Testis (tissue), 2 donors: Measurements from ENCODE around the gene STK32A.

Experiments used
- CTCF ChIP-seq, 3 experiments: fragments of 450-650 bp in 2 of 3; fragments of 200-600 bp in 1 of 3; sonication (generic) in 1 of 3; IDR thresholded peaks; one replicate each; pipeline ENCODE4 v1.5.1; 2016 to 2019; ENCODE audit warnings: antibody characterized with exemption in 3 of 3, mild to moderate bottlenecking in 2 of 3, moderate library complexity in 1 of 3
- POLR2A ChIP-seq: fragments of 450-650 bp; IDR thresholded peaks from one replicate; pipeline ENCODE4 v1.6.1; 2017; ENCODE audit warnings: antibody characterized with exemption, mild to moderate bottlenecking, moderate library complexity

DNA sequence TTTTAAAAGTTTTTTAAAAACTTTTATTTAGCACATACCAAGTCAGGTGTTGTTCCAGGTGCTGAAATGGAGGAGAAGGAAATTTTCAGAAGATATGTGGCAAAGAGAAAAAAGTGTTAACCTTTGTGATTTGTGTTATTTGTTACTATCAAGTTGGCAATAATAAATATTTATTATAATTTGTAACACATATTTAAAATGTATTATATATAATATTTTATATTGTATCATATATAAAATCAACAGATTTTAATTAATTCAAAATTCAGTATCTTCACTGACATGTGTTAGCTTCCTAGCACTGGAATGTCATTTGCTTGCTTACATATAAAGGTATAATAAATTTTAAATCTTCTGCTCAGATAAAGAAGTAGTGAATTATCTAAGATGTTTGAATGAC lies 71.5 kb downstream of the STK32A start:
- TF ChIP-seq POLR2A (no peak), CTCF (IDR thresholded peaks at IDR 0.05) (no peak)
